ENCODE results near the gene MAGI2. TPM values are rescaled to one million over a fixed set of nuclear protein-coding genes. Genes with fewer than 3 reads are reported as not detected.

MAGI2 gene
- total RNA-seq, 1 donor from 2014 or later = 11.4 TPM

DNA sequence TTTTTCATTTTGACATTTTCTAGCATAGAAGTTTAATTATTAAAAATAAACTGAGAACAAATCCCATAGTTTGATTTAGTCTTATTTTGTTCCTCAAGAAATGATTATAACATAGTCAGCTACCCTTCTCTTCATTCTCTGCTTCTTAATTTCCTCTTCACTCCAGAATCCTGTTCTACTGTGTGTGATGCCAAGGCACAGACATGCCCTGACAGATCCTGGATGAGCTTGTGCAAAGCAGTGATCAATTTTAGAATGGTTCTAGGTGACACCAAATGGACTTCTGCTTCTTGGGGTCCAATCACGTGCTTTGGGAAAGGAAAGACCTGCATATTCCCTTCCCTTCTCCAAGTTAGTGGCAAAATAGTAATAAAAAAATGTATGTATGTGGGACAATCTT is 665.6 kb downstream of the MAGI2 start:
- Mint-ChIP-seq H3K27me3 (no peaks in the 10 kb centered on the region), H3K36me3 (ENCODE audit: insufficient read depth) (no peaks in the 10 kb centered on the region), H3K4me3 (ENCODE audit: low read depth) (no peak overlapping the region), H3K9me3 (ENCODE audit: low read depth) (no peaks in the 10 kb centered on the region), H3K27ac (no peak overlapping the region), H3K4me1 (ENCODE audit: low read depth) (no peaks in the 10 kb centered on the region)
- DNase-seq (ENCODE audit: low spot score, unreplicated experiment) = no peak
- TF ChIP-seq, protein P1, sequence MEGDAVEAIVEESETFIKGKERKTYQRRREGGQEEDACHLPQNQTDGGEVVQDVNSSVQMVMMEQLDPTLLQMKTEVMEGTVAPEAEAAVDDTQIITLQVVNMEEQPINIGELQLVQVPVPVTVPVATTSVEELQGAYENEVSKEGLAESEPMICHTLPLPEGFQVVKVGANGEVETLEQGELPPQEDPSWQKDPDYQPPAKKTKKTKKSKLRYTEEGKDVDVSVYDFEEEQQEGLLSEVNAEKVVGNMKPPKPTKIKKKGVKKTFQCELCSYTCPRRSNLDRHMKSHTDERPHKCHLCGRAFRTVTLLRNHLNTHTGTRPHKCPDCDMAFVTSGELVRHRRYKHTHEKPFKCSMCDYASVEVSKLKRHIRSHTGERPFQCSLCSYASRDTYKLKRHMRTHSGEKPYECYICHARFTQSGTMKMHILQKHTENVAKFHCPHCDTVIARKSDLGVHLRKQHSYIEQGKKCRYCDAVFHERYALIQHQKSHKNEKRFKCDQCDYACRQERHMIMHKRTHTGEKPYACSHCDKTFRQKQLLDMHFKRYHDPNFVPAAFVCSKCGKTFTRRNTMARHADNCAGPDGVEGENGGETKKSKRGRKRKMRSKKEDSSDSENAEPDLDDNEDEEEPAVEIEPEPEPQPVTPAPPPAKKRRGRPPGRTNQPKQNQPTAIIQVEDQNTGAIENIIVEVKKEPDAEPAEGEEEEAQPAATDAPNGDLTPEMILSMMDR (IDR thresholded peaks at IDR 0.05; ENCODE audit: unreplicated experiment) = no peak

DNA sequence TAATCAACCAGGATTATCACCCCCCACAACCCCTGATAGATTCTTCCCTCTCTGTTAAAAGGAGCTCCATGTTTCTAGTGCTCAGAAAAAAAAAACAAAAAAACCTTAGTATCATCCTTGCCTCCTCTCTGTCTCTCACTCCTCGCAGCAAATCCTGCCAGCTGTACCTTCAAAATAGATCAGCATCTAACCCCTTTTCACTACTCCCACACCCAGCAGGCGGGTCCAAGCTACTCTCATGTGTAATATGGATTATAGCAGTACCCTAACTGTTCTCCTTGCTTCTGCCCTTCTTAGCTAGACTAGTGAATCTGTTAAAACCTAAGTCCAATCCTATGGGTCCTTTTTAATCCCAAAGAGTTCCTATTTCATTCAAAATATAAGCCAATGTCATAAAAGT is 667.4 kb downstream of the MAGI2 start:
- no peaks in the 10 kb centered on the region for H3K9me3 Mint-ChIP-seq (ENCODE audit: low read depth)
- no peak overlapping the region for H3K4me3 Mint-ChIP-seq (ENCODE audit: low read depth)
- DNase-seq (ENCODE audit: low spot score, unreplicated experiment) = no peak
- H3K36me3 Mint-ChIP-seq (ENCODE audit: insufficient read depth) = no peaks in the 10 kb centered on the region
- TF ChIP-seq, protein P1 (IDR thresholded peaks at IDR 0.05; ENCODE audit: unreplicated experiment) = no peak
- no peaks in the 10 kb centered on the region for H3K27me3 Mint-ChIP-seq
- H3K27ac Mint-ChIP-seq = no peak overlapping the region
- no peaks in the 10 kb centered on the region for H3K4me1 Mint-ChIP-seq (ENCODE audit: low read depth)

DNA sequence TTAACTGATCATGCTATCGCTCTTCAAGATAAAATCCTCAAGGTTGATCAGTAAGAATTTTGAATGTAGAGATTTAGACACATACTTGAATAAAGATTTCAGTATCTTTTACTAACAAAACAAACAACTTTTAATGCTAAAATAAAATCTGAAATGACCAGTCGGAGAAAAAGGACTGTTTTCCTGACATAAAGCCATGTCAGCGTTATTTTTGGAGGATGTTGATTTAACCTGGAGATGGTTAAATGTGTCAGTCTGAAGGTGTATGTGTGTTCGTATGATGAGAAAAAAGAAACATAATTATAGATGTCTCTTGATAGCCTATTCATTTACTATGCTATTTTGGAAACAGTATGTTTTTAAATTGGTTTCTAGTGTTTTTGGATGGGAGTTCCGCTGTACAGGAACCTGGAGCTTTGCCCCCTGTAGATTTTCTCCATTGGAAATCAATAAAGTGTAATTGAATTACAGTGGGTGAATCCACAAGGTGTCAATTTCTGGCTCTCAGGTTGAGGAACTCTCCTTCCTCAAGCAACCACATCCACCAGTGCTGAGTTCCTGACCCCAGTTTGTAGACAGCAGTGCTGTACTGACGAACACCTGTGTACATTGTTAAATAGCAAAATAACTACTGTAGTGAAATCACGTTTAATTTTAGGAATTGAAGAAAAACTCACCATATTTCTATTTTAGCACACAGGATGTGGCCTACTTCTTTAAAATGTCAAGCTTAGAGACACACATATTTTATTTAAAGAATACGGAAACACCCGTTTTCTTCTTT is 670.1 kb downstream of the MAGI2 start:
- Mint-ChIP-seq H3K9me3 (ENCODE audit: low read depth) (no peaks in the 10 kb centered on the region), H3K4me1 (ENCODE audit: low read depth) (no peaks in the 10 kb centered on the region), H3K27me3 (no peaks in the 10 kb centered on the region), H3K36me3 (ENCODE audit: insufficient read depth) (no peaks in the 10 kb centered on the region), H3K4me3 (ENCODE audit: low read depth) (no peak overlapping the region), H3K27ac (no peak overlapping the region)
- TF ChIP-seq, protein P1 (IDR thresholded peaks at IDR 0.05; ENCODE audit: unreplicated experiment) = no peak
- DNase-seq (ENCODE audit: low spot score, unreplicated experiment) = no peak

DNA sequence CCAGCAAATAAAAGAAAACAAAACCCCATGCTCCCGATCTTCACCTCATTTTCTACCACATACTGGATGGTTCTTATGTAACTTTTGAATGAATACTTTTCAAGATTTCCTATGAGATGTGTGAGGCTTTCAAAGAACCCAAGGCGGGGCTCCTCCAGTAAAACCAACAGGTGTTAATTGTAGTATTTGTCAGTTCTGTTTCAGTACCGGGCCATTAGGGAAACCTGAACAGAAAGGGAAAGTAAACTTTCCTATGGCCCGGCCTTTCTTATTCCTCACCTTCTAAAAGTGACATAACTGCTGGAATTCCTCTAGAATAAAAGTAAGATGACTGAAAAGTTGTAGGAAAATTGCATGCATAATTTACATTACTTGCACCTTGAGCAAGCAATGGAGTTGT is 672.9 kb downstream of the MAGI2 start:
- H3K27ac Mint-ChIP-seq = no peak overlapping the region
- no peak for DNase-seq (ENCODE audit: low spot score, unreplicated experiment)
- no peak overlapping the region for H3K4me3 Mint-ChIP-seq (ENCODE audit: low read depth)
- no peaks in the 10 kb centered on the region for H3K36me3 Mint-ChIP-seq (ENCODE audit: insufficient read depth)
- no peaks in the 10 kb centered on the region for H3K9me3 Mint-ChIP-seq (ENCODE audit: low read depth)
- H3K27me3 Mint-ChIP-seq = no peaks in the 10 kb centered on the region
- TF ChIP-seq, protein P1 (IDR thresholded peaks at IDR 0.05; ENCODE audit: unreplicated experiment) = no peak
- peaks cover 7% of the 10 kb centered on the region for H3K4me1 Mint-ChIP-seq (ENCODE audit: low read depth)

DNA sequence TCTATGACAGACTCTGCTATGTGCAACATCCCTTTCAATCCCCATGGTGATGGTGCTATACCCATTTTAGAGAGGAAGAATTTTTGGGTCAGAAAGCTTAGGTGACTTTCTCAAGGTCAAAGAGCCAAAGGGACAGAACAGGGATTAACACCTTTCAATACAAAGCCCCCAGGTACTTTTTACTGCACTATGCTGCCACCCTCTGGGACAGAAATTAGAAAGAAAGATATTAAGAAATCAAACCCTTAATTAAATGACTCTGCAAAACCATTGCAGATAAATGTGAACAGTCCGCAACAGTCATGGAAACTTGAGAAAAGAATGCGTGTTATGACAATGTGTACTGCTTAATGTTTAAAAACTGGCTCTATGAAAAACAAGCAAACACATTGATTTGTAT is 673.7 kb downstream of the MAGI2 start:
- Mint-ChIP-seq H3K4me1 (ENCODE audit: low read depth) (peaks cover 7% of the 10 kb centered on the region), H3K4me3 (ENCODE audit: low read depth) (no peak overlapping the region), H3K36me3 (ENCODE audit: insufficient read depth) (no peaks in the 10 kb centered on the region), H3K27me3 (no peaks in the 10 kb centered on the region), H3K9me3 (ENCODE audit: low read depth) (no peaks in the 10 kb centered on the region), H3K27ac (no peak overlapping the region)
- TF ChIP-seq, protein P1 (IDR thresholded peaks at IDR 0.05; ENCODE audit: unreplicated experiment) = no peak
- no peak for DNase-seq (ENCODE audit: low spot score, unreplicated experiment)
